GM20000 (cell line): ENCODE results near the gene MLXIPL.
"Not testable (repeated sequence)": the region's sequence is repeated elsewhere in the genome, so short reads cannot be mapped to it uniquely, and the experiment has no call there.

ENCODE experiments used
- DNase-seq: peaks from one replicate; pipeline ENCODE4 v3.0.0; 2012; ENCODE audit warnings: low spot score
- CTCF ChIP-seq: IDR thresholded peaks from 2 replicates; pipeline ENCODE4 v1.5.1; 2012; ENCODE audit warnings: mild to moderate bottlenecking, control low read depth; ENCODE audit errors: extremely low read depth, missing control alignments

Gene MLXIPL

GRCh38 chr7:73626814-73627213 lies 2.5 kb upstream of the MLXIPL start:
- no peak for TF ChIP-seq CTCF
- DNase-seq, result no peak

GRCh38 chr7:73625276-73625675 lies 954 bp upstream of the MLXIPL start:
- TF ChIP-seq CTCF, result no peak

GRCh38 chr7:73624669-73625001 lies 313 bp upstream of the MLXIPL start:
- DNase-seq, result no peak
- no peak for TF ChIP-seq CTCF

More at GRCh38 chr7:73625276-73625675, 954 bp upstream of the MLXIPL start:
- DNase-seq, result no peak

- no peak for TF ChIP-seq CTCF
- DNase-seq, result peak; percentile 28
Measured at GRCh38 chr7:73622909-73623797, 1.2 kb downstream of the MLXIPL start.

- no peak for DNase-seq
- no peak for TF ChIP-seq CTCF
Measured at GRCh38 chr7:73622527-73622908, 1.8 kb downstream of the MLXIPL start.

- no peak for DNase-seq
Measured at GRCh38 chr7:73621168-73622063, 2.9 kb downstream of the MLXIPL start.

GRCh38 chr7:73619394-73619793 lies 4.9 kb downstream of the MLXIPL start:
- not testable (repeated sequence) for DNase-seq

More at GRCh38 chr7:73621168-73622063, 2.9 kb downstream of the MLXIPL start:
- TF ChIP-seq CTCF, result no peak
